ENCODE data around the gene SMIM22.

Gene SMIM22, protein sequence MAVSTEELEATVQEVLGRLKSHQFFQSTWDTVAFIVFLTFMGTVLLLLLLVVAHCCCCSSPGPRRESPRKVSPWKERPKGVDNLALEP

GRCh38 chr16:4795181-4795827 is at the start of gene SMIM22:
TSS of gene SMIM22 (plus strand) at chr16:4795369. CDS start at chr16:4795735, 366 bp downstream.
- DNase-seq: peak; percentile 67

- DNase-seq: no peak
These were observed 49.0 kb upstream of the SMIM22 start for GRCh38 chr16:4746215-4746614.

DNA sequence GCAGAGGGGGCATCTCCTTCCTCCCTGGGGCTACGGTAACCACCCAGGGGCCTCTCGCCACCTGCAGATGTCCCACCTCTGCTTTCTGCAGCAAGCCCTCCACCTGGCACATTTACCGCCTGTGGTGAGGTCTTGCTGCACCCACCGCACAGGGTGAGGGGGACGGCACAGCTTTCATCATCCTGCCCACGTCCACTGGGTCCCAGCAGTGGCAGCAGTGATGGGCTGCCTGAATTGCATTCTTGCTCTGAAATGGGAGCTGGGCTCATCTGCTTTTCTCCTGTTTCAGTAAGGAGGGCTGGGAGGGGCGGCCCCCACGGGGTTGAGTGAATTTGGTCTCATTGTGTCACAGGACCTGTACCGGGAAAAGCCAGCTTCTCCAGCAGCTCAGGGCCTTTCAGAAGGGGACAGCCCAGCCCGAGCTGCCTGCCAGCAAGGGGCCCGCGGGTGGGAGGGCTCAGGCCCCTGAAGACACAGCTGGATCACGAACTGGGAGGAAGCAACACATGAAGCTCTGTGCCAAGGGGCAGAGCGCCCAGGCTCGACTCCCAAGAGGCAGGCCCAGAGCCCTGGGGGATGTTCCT is 48.1 kb upstream of the SMIM22 start:
- DNase-seq: no peak

- no peak for DNase-seq
These were observed 47.1 kb upstream of the SMIM22 start for GRCh38 chr16:4747906-4748681.

- no peak for DNase-seq
These were observed 46.3 kb upstream of the SMIM22 start for GRCh38 chr16:4748682-4749411.

GRCh38 chr16:4749700-4750257 is 45.4 kb upstream of the SMIM22 start:
- no peak for DNase-seq

- DNase-seq: no peak
These were observed 44.3 kb upstream of the SMIM22 start for GRCh38 chr16:4750896-4751295.

DNA sequence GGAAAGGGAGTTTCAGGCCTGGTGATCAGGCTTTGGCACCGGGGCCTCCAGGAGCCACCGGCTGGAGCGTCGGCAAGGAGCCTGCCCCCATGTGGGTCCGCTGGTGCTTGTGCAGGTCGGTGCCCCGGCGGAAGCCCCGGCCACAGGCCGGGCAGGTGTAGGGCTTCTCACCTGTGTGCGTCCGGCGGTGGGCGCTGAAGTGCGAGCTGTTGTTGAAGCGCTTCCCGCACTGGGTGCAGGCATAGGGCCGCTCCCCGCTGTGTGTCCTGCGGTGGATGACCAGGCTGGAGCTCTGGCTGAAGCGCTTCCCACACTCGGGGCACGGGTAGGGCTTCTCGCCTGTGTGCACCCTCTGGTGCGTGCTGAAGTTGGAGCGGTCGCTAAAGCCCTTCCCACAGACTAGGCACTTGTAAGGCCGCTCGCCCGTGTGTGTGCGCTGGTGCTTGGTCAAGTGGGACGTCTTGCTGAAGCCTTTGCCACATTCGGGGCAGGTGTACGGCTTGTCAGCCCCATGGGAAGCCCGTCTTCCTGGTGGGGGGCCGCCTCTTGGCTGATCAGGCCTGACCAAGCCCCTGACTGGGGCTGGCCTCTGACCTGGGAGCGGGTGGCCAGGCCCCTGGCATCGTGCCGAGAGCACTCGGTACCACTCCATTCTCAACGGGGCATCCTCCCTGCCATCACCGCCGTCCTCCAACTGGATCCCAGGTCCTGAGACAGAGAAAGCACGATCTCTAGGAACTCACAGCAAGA is 42.6 kb upstream of the SMIM22 start:
- DNase-seq: no peak

DNA sequence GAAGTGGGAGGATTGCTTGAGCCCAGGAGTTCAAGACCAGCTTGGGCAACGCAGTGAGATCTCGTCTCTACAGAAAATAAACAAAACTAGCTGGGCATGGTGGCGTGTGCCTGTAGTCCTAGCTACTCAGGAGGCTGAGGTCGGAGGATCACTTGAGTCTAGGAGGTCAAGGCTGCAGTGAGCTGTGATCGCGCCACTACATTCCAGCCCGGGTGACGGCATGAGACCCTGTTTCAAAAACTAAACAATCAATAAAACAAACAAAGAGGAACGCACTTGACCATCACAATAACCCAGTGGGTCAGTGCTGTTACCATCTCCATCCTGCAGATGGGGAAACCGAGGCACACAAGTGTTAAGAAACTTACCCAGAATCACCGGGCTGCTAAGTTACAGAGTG is 41.9 kb upstream of the SMIM22 start:
- no peak for DNase-seq

- DNase-seq: no peak
These were observed 40.3 kb upstream of the SMIM22 start for GRCh38 chr16:4754865-4755264.

GRCh38 chr16:4755687-4756086 is 39.5 kb upstream of the SMIM22 start:
- no peak for DNase-seq

- no peak for DNase-seq
These were observed 34.8 kb upstream of the SMIM22 start for GRCh38 chr16:4760221-4760910.

DNA sequence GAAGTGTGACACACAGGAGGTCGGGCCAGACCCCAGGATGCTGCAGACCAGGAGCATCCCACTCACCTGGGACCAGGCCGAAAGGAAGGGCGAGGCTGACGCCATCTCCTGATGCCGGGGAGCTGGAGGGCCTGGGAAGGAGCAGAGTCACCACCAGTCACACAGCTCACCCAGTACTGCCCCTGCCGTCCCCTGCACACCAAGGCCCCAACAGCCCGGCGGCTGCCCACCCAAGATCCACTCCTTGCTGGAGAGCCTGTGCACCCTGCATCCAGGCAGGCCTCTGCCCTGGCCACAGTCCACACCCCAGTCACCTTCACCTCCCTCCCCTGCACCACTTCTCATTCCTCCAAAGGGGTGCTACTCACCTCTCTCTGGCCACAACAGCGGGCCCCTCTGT is 33.0 kb upstream of the SMIM22 start:
- no peak for DNase-seq

DNA sequence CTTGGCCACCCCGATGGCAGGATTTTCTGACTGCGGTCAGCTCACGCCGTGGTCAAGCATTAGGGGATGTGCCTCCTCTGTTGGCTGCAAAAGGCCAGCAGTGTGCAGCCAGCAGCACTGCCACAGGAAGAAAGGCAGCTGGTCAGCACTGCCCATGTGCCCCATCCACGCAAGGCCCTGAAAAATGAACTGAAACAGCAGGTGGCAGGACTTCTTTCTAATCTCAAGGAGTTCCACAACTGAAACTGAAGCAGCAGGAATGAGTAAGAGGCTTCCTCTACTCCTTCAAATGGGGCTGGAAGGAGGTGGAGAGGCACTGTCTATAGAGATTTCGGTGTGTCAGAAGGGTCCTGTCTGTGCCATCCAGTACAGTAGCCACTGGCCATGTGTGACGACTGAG is 31.4 kb upstream of the SMIM22 start:
- DNase-seq: no peak

GRCh38 chr16:4765511-4766474 is 29.4 kb upstream of the SMIM22 start:
- DNase-seq: no peak

DNA sequence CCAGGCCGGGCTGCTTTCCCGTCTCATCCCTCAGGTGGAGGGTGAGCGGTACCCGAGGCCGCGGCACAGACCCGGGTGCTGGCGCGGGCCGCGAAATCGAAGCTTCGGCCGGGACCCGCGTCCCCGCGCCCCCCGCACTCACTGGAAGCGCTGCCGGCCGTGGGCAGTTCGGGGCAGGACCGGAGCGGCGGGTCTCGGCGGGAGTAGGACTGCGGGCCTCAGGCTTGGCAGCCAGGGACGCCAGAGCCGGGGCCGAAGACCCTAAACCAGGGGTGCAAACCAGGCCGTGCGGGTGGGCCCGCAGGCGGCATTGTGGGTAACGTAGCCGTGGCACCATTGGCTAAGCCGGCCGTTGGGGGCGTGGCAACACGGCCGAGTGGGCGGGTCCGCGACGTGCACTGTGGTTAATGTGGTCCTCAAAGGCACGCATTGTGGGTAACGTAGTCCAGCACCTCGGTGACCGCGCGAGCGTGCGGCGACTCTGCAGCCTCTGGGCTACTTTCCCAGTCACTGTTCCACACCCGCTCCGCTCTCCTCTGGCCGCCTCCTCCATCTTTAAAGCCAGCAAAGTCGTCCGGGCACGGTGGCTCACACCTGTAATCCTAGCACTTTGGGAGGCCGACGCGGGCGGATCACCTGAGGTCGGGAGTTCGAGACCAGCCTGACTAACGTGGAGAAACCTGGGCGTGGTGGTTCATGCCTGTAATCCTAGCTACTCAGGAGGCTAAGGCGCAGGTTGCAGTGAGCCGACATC is 28.1 kb upstream of the SMIM22 start, which contains the start of gene ZNF500:
Gene ZNF500 (minus strand): TSS at position 288 of the 754 bp plus-strand sequence. CDS start 1,184 bp downstream, outside the sequence.
- peak; percentile 86 for DNase-seq

DNA sequence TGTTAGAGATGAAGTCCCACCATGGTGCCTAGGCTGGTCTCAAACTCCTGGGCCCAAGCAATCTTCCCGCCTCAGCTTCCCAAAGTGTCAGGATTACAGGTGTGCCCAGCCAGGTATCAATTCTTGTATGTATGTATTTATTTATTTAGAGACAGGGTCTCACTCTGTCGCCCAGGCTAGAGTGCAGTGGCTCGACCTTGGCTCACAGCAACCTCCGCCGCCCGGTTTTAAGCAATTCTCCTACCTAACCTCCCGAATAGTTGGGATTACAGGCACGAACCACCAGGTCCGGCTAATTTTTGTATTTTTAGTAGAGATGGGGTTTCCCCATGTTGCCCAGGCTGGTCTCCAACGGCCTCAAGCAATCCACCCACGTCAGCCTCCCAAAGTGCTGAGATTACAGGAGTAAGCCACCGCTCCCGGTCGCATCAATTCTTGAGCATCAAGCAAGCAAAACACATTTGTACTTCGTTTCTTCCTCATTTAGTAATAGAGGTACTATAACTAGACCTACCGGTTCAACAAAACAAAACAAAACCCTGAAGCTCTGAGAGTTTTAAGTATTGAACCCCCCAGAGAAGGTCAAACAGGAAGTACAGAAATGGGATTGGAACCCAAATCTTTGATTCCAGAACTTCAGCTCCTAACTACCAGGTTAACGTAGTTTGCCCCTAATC is 27.2 kb upstream of the SMIM22 start:
- no peak for DNase-seq

DNA sequence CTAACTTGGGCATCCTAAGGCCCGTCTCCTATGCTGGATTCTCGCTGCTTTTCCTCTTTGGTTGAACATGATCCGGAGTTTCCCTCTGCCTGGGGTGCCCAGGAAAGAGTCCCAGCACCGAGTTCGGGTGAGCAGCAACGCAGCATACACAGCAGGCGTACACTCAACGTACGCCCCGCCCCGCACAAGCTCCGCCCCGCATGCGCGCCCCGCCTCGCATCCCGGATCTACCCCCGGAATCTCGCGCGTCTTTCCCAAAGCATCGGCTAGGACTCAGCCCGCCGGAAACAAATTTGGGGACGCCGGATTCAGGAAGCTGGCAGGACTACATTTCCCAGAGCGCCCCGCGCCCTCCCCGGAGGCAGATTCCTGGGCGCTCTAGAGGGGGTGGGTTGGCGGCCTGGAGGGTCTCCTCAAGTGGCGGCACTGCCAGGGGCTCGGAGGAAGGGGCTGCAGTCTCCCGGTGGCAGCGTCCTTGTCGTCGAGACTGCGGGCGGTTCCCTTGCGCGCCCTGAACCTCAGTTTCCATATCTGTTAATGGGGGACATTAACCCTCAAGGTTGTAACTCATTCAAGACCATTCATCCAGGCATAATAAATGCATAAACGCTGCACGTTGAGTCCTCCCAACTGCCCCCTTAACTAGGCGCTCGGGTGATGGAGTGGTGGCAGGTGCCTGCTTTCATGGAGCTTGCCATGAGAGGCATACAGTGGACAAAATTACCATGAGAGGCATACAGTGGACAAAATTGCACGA is 26.4 kb upstream of the SMIM22 start:
- peak; percentile 85 for DNase-seq
